ENCODE measurements around the gene OR51F1. TPM values are rescaled to one million over a fixed set of nuclear protein-coding genes. Genes with fewer than 3 reads are reported as not detected.

The OR51F1 gene
- total and polyA plus RNA-seq, 2 of the 8 experiments (the other 6 are each of a cell fraction or from before 2014, with no cell fraction given) = not detected

- Histone ChIP-seq H2BK120ac (replicated peaks; ENCODE audit: low read depth, low read length) (no peak overlapping the region), H2BK20ac (ENCODE audit: low read length) (no peak overlapping the region), H3K79me1 (ENCODE audit: low read depth, low read length) (no peaks in the 10 kb centered on the region), H3K56ac (replicated peaks; ENCODE audit: insufficient read length, low read depth, low read length) (no peak overlapping the region), H3K14ac (ENCODE audit: insufficient read length) (no peak overlapping the region), H3K27me3 (replicated peaks in 1 of 4; ENCODE audit: control insufficient read depth in 3 of 4, extremely low read depth in 1 of 4, insufficient read depth in 3 of 4, low read length in 3 of 4) (no peaks in the 10 kb centered on the region), H3K36me3 (ENCODE audit: control insufficient read depth in 2 of 4, insufficient read depth in 4 of 4, low read length in 3 of 4) (no peaks in the 10 kb centered on the region), H3K27ac (ENCODE audit: low read depth, low read length) (no peak overlapping the region), H2BK12ac (ENCODE audit: low read depth, low read length) (no peak overlapping the region), H2AK5ac (ENCODE audit: low read depth, low read length) (no peak overlapping the region), H3K4ac (replicated peaks; ENCODE audit: insufficient read length, low read depth, low read length) (no peak overlapping the region), H3K9me3 (ENCODE audit: insufficient read depth in 2 of 2, low read depth in 1 of 2, low read length in 1 of 2) (0 out of 4 replicates have a peak, but pooled peaks cover 0 to 4% of the 10 kb centered on the region in 2 experiments), H4K8ac (ENCODE audit: extremely low read depth, insufficient read depth, low read length) (no peak overlapping the region), H2BK5ac (ENCODE audit: low read depth, low read length) (no peak overlapping the region), H3K4me3 (ENCODE audit: extremely low read depth in 1 of 4, insufficient read depth in 2 of 4, low read depth in 3 of 4, low read length in 4 of 4) (no peak overlapping the region), H3K79me2 (ENCODE audit: control insufficient read depth in 1 of 2, insufficient read depth in 2 of 2, low read length in 2 of 2) (no peaks in the 10 kb centered on the region), H2BK15ac (ENCODE audit: low read length) (no peak overlapping the region), H3K4me2 (ENCODE audit: insufficient read depth in 1 of 2, low read depth in 2 of 2, low read length in 2 of 2) (no peak overlapping the region), H4K91ac (replicated peaks; ENCODE audit: insufficient read length, low read length) (no peak overlapping the region), H3K23ac (ENCODE audit: insufficient read length) (no peak overlapping the region), H3K9ac (replicated peaks in 1 of 4; ENCODE audit: extremely low read depth in 1 of 4, low read depth in 3 of 4, low read length in 3 of 4) (no peak overlapping the region), H3K23me2 (ENCODE audit: low read depth, low read length) (no peaks in the 10 kb centered on the region), H3K18ac (ENCODE audit: extremely low read depth, low read length) (no peak overlapping the region), H2AFZ (ENCODE audit: low read length) (no peak overlapping the region), H3K4me1 (replicated peaks in 1 of 4; ENCODE audit: control insufficient read depth in 3 of 4, insufficient read depth in 4 of 4, low read length in 3 of 4) (no peaks in the 10 kb centered on the region), H4K5ac (ENCODE audit: insufficient read length, low read depth, low read length) (no peak overlapping the region), H4K20me1 (replicated peaks in 1 of 2; ENCODE audit: control insufficient read depth in 1 of 2, insufficient read depth in 2 of 2, low read length in 2 of 2) (no peaks in the 10 kb centered on the region)
- DNase-seq (ENCODE audit: low read depth in 1 of 2, low spot score in 2 of 2) (no peak), FAIRE-seq (no peak)
- ChIA-PET CTCF (ENCODE audit: partially characterized antibody) (interaction anchor here (0.5 to 2.6 kb wide), 3 partner anchors 79 to 414 kb away, joined by 3 to 9 read pairs (median 3); partner anchors contain the start of gene OR51D1), POLR2A (ENCODE audit: partially characterized antibody) (no interaction called here)
- no peak for TF ChIP-seq YY1 (IDR thresholded peaks at IDR 0.05; ENCODE audit: low read depth, low read length)
- TF ChIP-seq BACH1 (IDR thresholded peaks at IDR 0.05; ENCODE audit: low read length) = no peak
- TF ChIP-seq CHD1 (IDR thresholded peaks at IDR 0.05; ENCODE audit: low read depth, low read length) = no peak
- no peak for TF ChIP-seq TAF7 (optimal IDR thresholded peaks at IDR 0.05; ENCODE audit: borderline replicate concordance, low read depth, low read length)
- TF ChIP-seq CREB1 (IDR thresholded peaks at IDR 0.05) = no peak
- TF ChIP-seq CTBP2 (IDR thresholded peaks at IDR 0.05; ENCODE audit: borderline replicate concordance, insufficient read depth, insufficient read length, low read length) = no peak
- no peak for TF ChIP-seq TCF12 (IDR thresholded peaks at IDR 0.05; ENCODE audit: low read depth, low read length)
- TF ChIP-seq KDM4A (IDR thresholded peaks at IDR 0.05; ENCODE audit: low read depth, low read length, severe bottlenecking) = no peak
- TF ChIP-seq KDM1A (IDR thresholded peaks at IDR 0.05; ENCODE audit: borderline replicate concordance, low read length) = no peak
- no peak for TF ChIP-seq CTCF (IDR thresholded peaks at IDR 0.05; ENCODE audit: control extremely low read depth in 1 of 3, insufficient read depth in 1 of 3, low read depth in 1 of 3, low read length in 3 of 3)
- no peak for TF ChIP-seq SP4 (IDR thresholded peaks at IDR 0.05; ENCODE audit: low read length)
- no peak for TF ChIP-seq SUZ12 (IDR thresholded peaks at IDR 0.05; ENCODE audit: low read length)
- WGBS, 2 experiments (ENCODE audit: extremely low coverage in 1 of 2, insufficient coverage in 1 of 2, insufficient read length in 1 of 2, insufficient replicate concordance in 2 of 2, low coverage in 1 of 2, low lambda C conversion rate in 2 of 2, missing lambda C conversion rate in 1 of 2) = 80% methylated on average over 1 of the region's 1 CpG; no CpG with 5 or more reads in 1 of the 2 experiments
These were observed 38.7 kb upstream of the OR51F1 start for GRCh38 chr11:4808476-4808875.

Data from H1 (cell line).